ENCODE measurements around the gene ELP4.
"Not testable (repeated sequence)": the region's sequence is repeated elsewhere in the genome, so short reads cannot be mapped to it uniquely, and the experiment has no call there.

ELP4 gene

GRCh38 chr11:31628111-31628510 is 118.5 kb downstream of the ELP4 start:
- in situ Hi-C loops (cut with MboI; ENCODE audit: low pct_unique_long_range_greater_than_20kb, low sequenced_read_pairs): no loop called here
- DNase-seq: no peak

GRCh38 chr11:31636983-31637382 is 127.4 kb downstream of the ELP4 start:
- in situ Hi-C loops (cut with MboI; ENCODE audit: low pct_unique_long_range_greater_than_20kb, low sequenced_read_pairs): no loop called here
- no peak for DNase-seq

- in situ Hi-C loops (cut with MboI; ENCODE audit: low pct_unique_long_range_greater_than_20kb, low sequenced_read_pairs): no loop called here
- DNase-seq: no peak
These were observed 131.0 kb downstream of the ELP4 start for GRCh38 chr11:31640611-31641010.

GRCh38 chr11:31641477-31642062 is 132.0 kb downstream of the ELP4 start:
- peak; percentile 24 for DNase-seq
- in situ Hi-C loops (cut with MboI; ENCODE audit: low pct_unique_long_range_greater_than_20kb, low sequenced_read_pairs): no loop called here

DNA sequence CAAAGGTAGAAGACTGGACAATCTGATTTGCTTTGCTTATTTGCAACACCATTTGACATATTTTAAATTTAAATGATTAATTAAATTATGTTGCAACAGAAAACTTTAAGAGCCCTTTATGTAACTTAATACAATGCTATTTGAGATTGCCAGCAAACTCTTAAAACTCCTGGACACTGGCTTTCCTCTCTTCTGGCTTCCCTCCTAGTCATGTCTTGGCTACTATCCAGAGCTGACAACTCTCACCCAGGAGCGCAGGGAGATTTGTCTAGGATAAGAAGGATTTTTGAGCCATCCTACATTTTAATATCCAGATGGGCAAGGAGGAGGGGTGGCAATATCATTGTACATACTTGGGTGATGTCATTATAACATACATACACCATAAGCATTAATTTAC is 134.3 kb downstream of the ELP4 start:
- in situ Hi-C loops (cut with MboI; ENCODE audit: low pct_unique_long_range_greater_than_20kb, low sequenced_read_pairs): no loop called here
- no peak for DNase-seq

- no peak for DNase-seq
- in situ Hi-C loops (cut with MboI; ENCODE audit: low pct_unique_long_range_greater_than_20kb, low sequenced_read_pairs): no loop called here
These were observed 136.2 kb downstream of the ELP4 start for GRCh38 chr11:31645747-31646146.

DNA sequence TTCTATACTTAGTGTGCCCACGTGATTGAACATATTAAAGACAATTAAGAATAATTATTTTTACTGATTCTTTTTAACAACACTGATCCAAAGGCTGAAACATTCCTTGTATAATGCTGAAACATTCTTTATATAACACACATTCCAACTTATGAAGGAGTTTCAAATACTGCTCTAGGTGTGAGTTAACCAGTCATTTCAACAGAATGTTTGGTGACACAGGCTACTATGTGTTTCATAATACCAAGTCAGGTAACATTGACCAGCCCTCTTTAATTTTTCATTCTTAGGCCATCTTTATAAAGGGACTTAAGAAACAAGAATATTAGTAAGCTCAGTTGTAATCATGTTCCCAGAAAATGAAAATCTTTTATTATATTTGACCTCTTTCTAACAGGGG is 136.6 kb downstream of the ELP4 start:
- in situ Hi-C loops (cut with MboI; ENCODE audit: low pct_unique_long_range_greater_than_20kb, low sequenced_read_pairs): no loop called here
- no peak for DNase-seq

GRCh38 chr11:31649129-31649966 is 139.8 kb downstream of the ELP4 start:
- in situ Hi-C loops (cut with MboI; ENCODE audit: low pct_unique_long_range_greater_than_20kb, low sequenced_read_pairs): no loop called here
- no peak for DNase-seq

DNA sequence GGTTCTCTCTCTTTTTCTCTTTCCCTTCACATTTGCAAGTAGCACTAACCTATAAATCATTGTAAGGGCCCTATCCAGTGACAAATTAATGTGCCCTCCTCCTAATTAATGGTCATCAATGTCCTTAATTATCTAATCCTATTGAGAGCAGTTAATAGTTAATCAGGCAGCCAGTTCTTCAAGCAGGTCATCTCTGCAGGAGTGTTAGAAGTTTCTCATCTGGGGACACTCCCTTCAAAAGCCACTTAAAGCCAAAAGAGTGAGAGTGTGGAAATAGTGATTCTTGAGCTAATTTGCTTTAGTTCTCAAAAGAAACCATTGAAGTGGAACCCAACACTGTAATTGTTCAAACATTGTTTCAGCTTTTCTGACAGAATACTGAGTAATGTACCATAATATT is 141.6 kb downstream of the ELP4 start:
- in situ Hi-C loops (cut with MboI; ENCODE audit: low pct_unique_long_range_greater_than_20kb, low sequenced_read_pairs): no loop called here

GRCh38 chr11:31651822-31652221 is 142.3 kb downstream of the ELP4 start:
- no peak for DNase-seq
- in situ Hi-C loops (cut with MboI; ENCODE audit: low pct_unique_long_range_greater_than_20kb, low sequenced_read_pairs): no loop called here

More for the DNA sequence above, 141.6 kb downstream of the ELP4 start:
- DNase-seq: no peak

DNA sequence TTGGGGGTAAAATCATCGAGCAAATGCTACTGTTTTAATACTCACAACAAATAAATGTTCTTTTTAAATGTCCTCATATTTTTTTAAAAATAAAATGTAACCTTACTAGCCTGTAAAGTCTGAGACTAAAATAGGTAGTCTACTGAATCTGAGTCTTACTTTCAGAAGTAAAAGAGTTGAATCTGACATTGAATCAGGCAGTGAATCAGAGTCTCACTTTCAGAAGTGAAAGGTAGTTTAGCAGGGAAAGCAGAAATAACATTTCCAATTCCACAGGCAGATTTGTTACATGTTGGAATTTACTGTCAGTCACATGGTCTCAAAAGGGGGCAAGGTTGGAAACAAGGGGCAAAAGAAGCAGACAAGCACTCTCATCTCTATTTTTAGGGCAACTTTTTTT is 143.0 kb downstream of the ELP4 start:
- in situ Hi-C loops (cut with MboI; ENCODE audit: low pct_unique_long_range_greater_than_20kb, low sequenced_read_pairs): no loop called here

DNA sequence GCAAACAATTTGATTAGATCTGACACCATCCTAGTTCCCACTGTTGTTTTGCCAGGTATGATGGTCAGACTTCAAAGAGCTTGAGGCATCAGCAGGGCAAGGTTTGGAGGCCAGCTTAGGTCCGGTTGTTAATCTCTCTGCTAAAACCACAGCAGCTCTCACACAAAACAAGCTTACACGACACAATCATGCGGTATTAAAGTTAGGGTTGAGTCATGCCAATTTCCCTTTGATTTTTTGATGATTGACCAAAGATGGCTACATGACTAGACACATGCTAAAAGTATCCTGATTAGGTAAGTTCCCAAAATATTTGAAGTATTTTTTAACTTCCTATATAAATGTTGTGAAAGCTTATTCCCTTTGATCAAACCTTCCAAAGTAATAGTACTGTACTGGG is 145.9 kb downstream of the ELP4 start:
- in situ Hi-C loops (cut with MboI; ENCODE audit: low pct_unique_long_range_greater_than_20kb, low sequenced_read_pairs): no loop called here
- no peak for DNase-seq

More for the DNA sequence above, 143.0 kb downstream of the ELP4 start:
- no peak for DNase-seq

DNA sequence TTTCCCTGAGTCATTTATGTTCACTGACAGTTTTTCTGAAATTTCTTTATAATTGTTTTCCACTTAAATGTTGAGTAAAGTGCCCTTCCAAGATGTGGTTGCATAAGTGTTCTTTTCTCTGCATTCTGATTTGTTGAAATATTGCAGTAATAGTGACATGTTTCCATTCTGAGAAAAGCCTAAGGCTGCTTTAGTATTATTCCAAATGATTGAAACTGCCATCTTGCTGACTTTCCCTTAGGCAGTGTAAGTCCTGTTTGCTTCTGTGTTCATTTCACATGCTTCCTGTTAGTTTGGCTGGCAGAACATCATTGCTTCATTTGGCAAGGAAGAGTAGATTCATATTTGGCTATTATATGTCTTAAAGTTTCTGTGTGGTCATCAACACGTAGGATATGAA is 146.5 kb downstream of the ELP4 start:
- in situ Hi-C loops (cut with MboI; ENCODE audit: low pct_unique_long_range_greater_than_20kb, low sequenced_read_pairs): no loop called here
- no peak for DNase-seq

DNA sequence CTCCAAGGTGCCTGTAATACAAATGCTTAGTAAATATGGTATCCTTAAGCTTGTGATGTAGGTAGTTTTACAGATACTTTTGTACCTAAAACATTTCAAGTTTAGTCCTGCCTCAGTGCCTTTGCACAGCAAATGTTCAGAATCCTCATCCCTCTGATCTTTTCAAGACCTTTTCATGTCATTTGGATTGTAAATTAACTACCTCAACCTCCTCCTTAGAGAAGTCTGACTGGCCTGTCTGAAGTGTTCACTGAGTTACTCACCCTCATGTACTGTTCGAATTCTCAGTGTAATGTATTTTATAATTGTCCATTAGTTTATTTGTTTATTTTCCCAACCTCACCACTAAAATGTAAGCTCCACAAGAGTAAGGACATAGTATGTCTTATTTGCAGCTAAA is 147.5 kb downstream of the ELP4 start:
- in situ Hi-C loops (cut with MboI; ENCODE audit: low pct_unique_long_range_greater_than_20kb, low sequenced_read_pairs): no loop called here
- no peak for DNase-seq

- in situ Hi-C loops (cut with MboI; ENCODE audit: low pct_unique_long_range_greater_than_20kb, low sequenced_read_pairs): no loop called here
- no peak for DNase-seq
These were observed 154.6 kb downstream of the ELP4 start for GRCh38 chr11:31664129-31664528.

GRCh38 chr11:31664954-31665353 is 155.4 kb downstream of the ELP4 start:
- in situ Hi-C loops (cut with MboI; ENCODE audit: low pct_unique_long_range_greater_than_20kb, low sequenced_read_pairs): no loop called here
- no peak for DNase-seq

GRCh38 chr11:31671681-31672080 is 162.1 kb downstream of the ELP4 start:
- in situ Hi-C loops (cut with MboI; ENCODE audit: low pct_unique_long_range_greater_than_20kb, low sequenced_read_pairs): no loop called here

GRCh38 chr11:31673108-31673507 is 163.5 kb downstream of the ELP4 start:
- DNase-seq: not testable (repeated sequence)

More at GRCh38 chr11:31671681-31672080, 162.1 kb downstream of the ELP4 start:
- no peak for DNase-seq

GRCh38 chr11:31676280-31676982 is 166.9 kb downstream of the ELP4 start:
- DNase-seq: no peak
- in situ Hi-C loops (cut with MboI; ENCODE audit: low pct_unique_long_range_greater_than_20kb, low sequenced_read_pairs): no loop called here

More at GRCh38 chr11:31673108-31673507, 163.5 kb downstream of the ELP4 start:
- in situ Hi-C loops (cut with MboI; ENCODE audit: low pct_unique_long_range_greater_than_20kb, low sequenced_read_pairs): not testable (repeated sequence)

DNA sequence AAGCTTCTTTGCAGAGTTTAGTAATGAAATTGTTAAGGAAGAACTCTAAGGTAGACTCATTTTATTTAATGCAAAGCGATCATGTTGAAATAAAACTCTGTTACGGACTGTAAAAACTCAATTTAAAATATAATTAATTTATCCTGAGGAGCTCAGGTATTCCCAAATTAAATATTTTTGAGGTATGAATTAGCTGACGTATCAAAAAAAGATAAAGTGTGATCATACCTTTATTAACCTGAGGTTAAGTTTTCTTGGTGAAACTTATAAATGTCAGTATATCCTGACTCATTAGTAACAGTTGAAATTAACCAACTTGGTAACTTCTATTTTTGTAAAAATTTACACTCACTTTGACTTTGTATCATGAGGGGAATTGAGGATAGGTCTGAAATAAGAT is 171.2 kb downstream of the ELP4 start:
- in situ Hi-C loops (cut with MboI; ENCODE audit: low pct_unique_long_range_greater_than_20kb, low sequenced_read_pairs): no loop called here
- no peak for DNase-seq

Measured in KBM-7 (cell line).